Smooth muscle cell (in vitro differentiated cells): ENCODE measurements around the gene IFNGR1. TPM values are rescaled to one million over a fixed set of nuclear protein-coding genes. Genes with fewer than 3 reads are reported as not detected.

Source experiments
- DNase-seq: peaks from one replicate; lab custom pipeline; 2025; ENCODE audit not compliant: unreplicated experiment; lab: John Stamatoyannopoulos, UW
- H2AFZ ChIP-seq: fragments of 200-600 bp; sonication (generic); 2 replicates; pipeline ENCODE4 v1.6.0; 2016; ENCODE audit warnings: antibody characterized with exemption, low read depth, mild to moderate bottlenecking
- H3F3A ChIP-seq: fragments of 200-600 bp; sonication (generic); 2 replicates; pipeline ENCODE4 v1.6.0; 2017; ENCODE audit warnings: antibody characterized with exemption, low read depth
- H3K27ac ChIP-seq: fragments of 200-600 bp; sonication (generic); 2 replicates; pipeline ENCODE4 v1.5.1; 2016; ENCODE audit warnings: low read depth, mild to moderate bottlenecking
- H3K27me3 ChIP-seq: fragments of 200-600 bp; sonication (generic); 2 replicates; pipeline ENCODE4 v1.6.1; 2016; ENCODE audit warnings: low read depth, mild to moderate bottlenecking
- H3K36me3 ChIP-seq: fragments of 200-600 bp; sonication (generic); 2 replicates; pipeline ENCODE4 v1.5.1; 2016; ENCODE audit warnings: low read depth
- H3K4me1 ChIP-seq: fragments of 200-600 bp; sonication (generic); 2 replicates; pipeline ENCODE4 v1.5.1; 2016; ENCODE audit warnings: low read depth
- H3K4me2 ChIP-seq: fragments of 200-600 bp; sonication (generic); 2 replicates; pipeline ENCODE4 v1.6.0; 2016; ENCODE audit warnings: mild to moderate bottlenecking
- H3K4me3 ChIP-seq: fragments of 200-600 bp; sonication (generic); 2 replicates; pipeline ENCODE4 v1.5.1; 2016; ENCODE audit warnings: mild to moderate bottlenecking
- H3K79me2 ChIP-seq: fragments of 200-600 bp; sonication (generic); 2 replicates; pipeline ENCODE4 v1.6.0; 2016; ENCODE audit warnings: low read depth, mild to moderate bottlenecking
- H3K9ac ChIP-seq: fragments of 200-600 bp; sonication (generic); 2 replicates; pipeline ENCODE4 v1.6.0; 2016; ENCODE audit warnings: low read depth
- H3K9me3 ChIP-seq: fragments of 200-600 bp; sonication (generic); replicated peaks from 2 replicates; pipeline ENCODE4 v1.5.1; 2016; ENCODE audit warnings: low read depth
- H4K20me1 ChIP-seq: fragments of 200-600 bp; sonication (generic); 2 replicates; pipeline ENCODE4 v1.6.0; 2016; ENCODE audit warnings: low read depth
- CTCF ChIP-seq: fragments of 200-600 bp; sonication (generic); IDR thresholded peaks from 2 replicates; pipeline ENCODE4 v1.5.1; 2017; ENCODE audit warnings: borderline replicate concordance, mild to moderate bottlenecking, antibody characterized with exemption; ENCODE audit not compliant: insufficient read depth, poor library complexity, severe bottlenecking
- WGBS: methylation state at CpG from one replicate; pipeline ENCODE4 v1.1.7; 2016; ENCODE audit warnings: low lambda C conversion rate; 5-methylcytosine and 5-hydroxymethylcytosine counted together
- polyA plus RNA-seq: library from polyadenylated mRNA; unstranded; fragments of >200 nt; fragmentation: Nextera tagmentation; extraction: Ambion mirVana; gene quantifications from 2 replicates; pipeline ENCODE4 v1.2.1, GENCODE V29; 2016
- total RNA-seq: library from RNA; depleted of rRNA; stranded (reverse); fragments of >200 nt; gene quantifications from 2 replicates; pipeline ENCODE4 v1.2.3, GENCODE V29; 2014

The IFNGR1 gene
- total and polyA plus RNA-seq, 2 experiments from 2014 or later = 61.1 to 83.7 TPM

GRCh38 chr6:137165375-137166246 lies 53.6 kb downstream of the IFNGR1 start:
- Histone ChIP-seq H3K27me3 (no peaks in the 10 kb centered on the region), H3K9me3 (no peaks in the 10 kb centered on the region), H3K79me2 (no peaks in the 10 kb centered on the region), H4K20me1 (no peaks in the 10 kb centered on the region), H3K4me2 (no peak overlapping the region), H3K27ac (no peak overlapping the region), H3F3A (no peaks in the 10 kb centered on the region), H3K36me3 (no peaks in the 10 kb centered on the region), H3K4me1 (no peaks in the 10 kb centered on the region), H2AFZ (no peak overlapping the region), H3K4me3 (no peak overlapping the region), H3K9ac (no peak overlapping the region)
- WGBS = 93% methylated on average over 9 of the region's 9 CpGs
- TF ChIP-seq CTCF = no peak
- no peak for DNase-seq

GRCh38 chr6:137163732-137164318 lies 55.4 kb downstream of the IFNGR1 start:
- Histone ChIP-seq H3K4me3 (no peak overlapping the region), H4K20me1 (no peaks in the 10 kb centered on the region), H3K27me3 (no peaks in the 10 kb centered on the region), H2AFZ (no peak overlapping the region), H3K4me1 (no peaks in the 10 kb centered on the region), H3K9me3 (no peaks in the 10 kb centered on the region), H3K36me3 (no peaks in the 10 kb centered on the region), H3K4me2 (no peak overlapping the region), H3F3A (no peaks in the 10 kb centered on the region), H3K27ac (no peak overlapping the region), H3K79me2 (no peaks in the 10 kb centered on the region), H3K9ac (no peak overlapping the region)
- no peak for DNase-seq
- 90% methylated on average over 12 of the region's 12 CpGs for WGBS
- no peak for TF ChIP-seq CTCF

GRCh38 chr6:137162692-137163306 lies 56.4 kb downstream of the IFNGR1 start:
- Histone ChIP-seq H3K9me3 (no peaks in the 10 kb centered on the region), H3K27ac (no peak overlapping the region), H3K4me2 (no peak overlapping the region), H4K20me1 (no peaks in the 10 kb centered on the region), H3K79me2 (no peaks in the 10 kb centered on the region), H3K4me3 (no peak overlapping the region), H3K4me1 (no peaks in the 10 kb centered on the region), H3F3A (no peaks in the 10 kb centered on the region), H3K9ac (no peak overlapping the region), H3K36me3 (no peaks in the 10 kb centered on the region), H2AFZ (no peak overlapping the region), H3K27me3 (no peaks in the 10 kb centered on the region)
- WGBS = 75% methylated on average over 3 of the region's 3 CpGs
- DNase-seq = no peak
- no peak for TF ChIP-seq CTCF
